Neural progenitor cell (in vitro differentiated cells): Measurements from ENCODE around the gene BMP2. TPM values are rescaled to one million over a fixed set of nuclear protein-coding genes. Genes with fewer than 3 reads are reported as not detected.

ENCODE experiments used
- DNase-seq: peaks from one replicate; pipeline ENCODE4 v3.0.0-alpha.2; 2016; ENCODE audit warnings: low spot score
- H2AFZ ChIP-seq: fragments of 200-600 bp; sonication (generic); replicated peaks from 2 replicates; pipeline ENCODE4 v1.6.1; 2016; ENCODE audit warnings: antibody characterized with exemption
- H3F3A ChIP-seq: fragments of 200-600 bp; sonication (generic); 2 replicates; pipeline ENCODE4 v1.6.1; 2016; ENCODE audit warnings: antibody characterized with exemption, low read depth
- H3K27ac ChIP-seq: fragments of 200-600 bp; sonication (generic); 2 replicates; pipeline ENCODE4 v1.5.1; 2016; ENCODE audit warnings: mild to moderate bottlenecking
- H3K27me3 ChIP-seq: fragments of 200-600 bp; sonication (generic); 2 replicates; pipeline ENCODE4 v1.6.1; 2016; ENCODE audit warnings: mild to moderate bottlenecking, moderate library complexity
- H3K36me3 ChIP-seq: fragments of 200-600 bp; sonication (generic); 2 replicates; pipeline ENCODE4 v1.5.1; 2016
- H3K4me1 ChIP-seq: fragments of 200-600 bp; sonication (generic); 2 replicates; pipeline ENCODE4 v1.6.1; 2016; ENCODE audit warnings: mixed run types
- H3K4me2 ChIP-seq: fragments of 200-600 bp; sonication (generic); 2 replicates; pipeline ENCODE4 v1.6.1; 2016
- H3K4me3 ChIP-seq: fragments of 200-600 bp; sonication (generic); 2 replicates; pipeline ENCODE4 v1.5.1; 2016
- H3K79me2 ChIP-seq: fragments of 200-600 bp; sonication (generic); 2 replicates; pipeline ENCODE4 v1.6.1; 2016; ENCODE audit warnings: low read depth
- H3K9ac ChIP-seq: fragments of 200-600 bp; sonication (generic); 2 replicates; pipeline ENCODE4 v1.6.1; 2016
- H3K9me3 ChIP-seq: fragments of 200-600 bp; sonication (generic); 2 replicates; pipeline ENCODE4 v1.5.1; 2016; ENCODE audit warnings: low read depth
- H4K20me1 ChIP-seq: fragments of 200-600 bp; sonication (generic); 2 replicates; pipeline ENCODE4 v1.6.1; 2016; ENCODE audit warnings: low read depth
- H3K27ac Mint-ChIP-seq: 3 replicates; pipeline ENCODE4 v1.8.0; 2021; ENCODE audit warnings: mixed read lengths
- H3K27me3 Mint-ChIP-seq: 2 replicates; pipeline ENCODE4 v1.8.0; 2022; ENCODE audit warnings: low read depth, mild to moderate bottlenecking, inconsistent platforms, moderate library complexity, mixed read lengths; ENCODE audit not compliant: insufficient read depth
- H3K36me3 Mint-ChIP-seq: 3 replicates; pipeline ENCODE4 v1.8.0; 2021; ENCODE audit warnings: mixed read lengths
- H3K4me1 Mint-ChIP-seq: 3 replicates; pipeline ENCODE4 v1.8.0; 2021; ENCODE audit warnings: mixed read lengths
- H3K4me3 Mint-ChIP-seq: 3 replicates; pipeline ENCODE4 v1.8.0; 2021; ENCODE audit warnings: mild to moderate bottlenecking, moderate library complexity, mixed read lengths
- H3K9me3 Mint-ChIP-seq: 3 replicates; pipeline ENCODE4 v1.8.0; 2020; ENCODE audit warnings: mixed read lengths
- CTCF ChIP-seq: fragments of 200-600 bp; sonication (generic); IDR thresholded peaks from 2 replicates; pipeline ENCODE4 v1.5.1; 2017; ENCODE audit warnings: antibody characterized with exemption, mild to moderate bottlenecking
- EZH2 ChIP-seq: fragments of 200-600 bp; sonication (generic); IDR thresholded peaks from 2 replicates; pipeline ENCODE4 v1.6.1; 2017; ENCODE audit warnings: antibody characterized with exemption, mild to moderate bottlenecking, moderate library complexity
- EZH2phosphoT487 ChIP-seq: fragments of 200-600 bp; sonication (generic); IDR thresholded peaks from 2 replicates; pipeline ENCODE4 v1.6.1; 2017; ENCODE audit warnings: antibody characterized with exemption
- total RNA-seq: library from RNA; depleted of rRNA; stranded (reverse); fragments of >200 nt; gene quantifications from 2 replicates; pipeline ENCODE4 v1.2.3, GENCODE V29; 2015; ENCODE audit warnings: low replicate concordance

Gene BMP2
- total RNA-seq, 1 donor from 2014 or later = 7.2 TPM

GRCh38 chr20:6766433-6766832, 1.1 kb upstream of the BMP2 start:
- H3K27ac ChIP-seq = no peak overlapping the region
- Mint-ChIP-seq H3K27ac (no peak overlapping the region), H3K4me1 (peaks cover 33% of the 10 kb centered on the region), H3K27me3 (peaks cover 26% of the 10 kb centered on the region), H3K36me3 (peaks cover 2% of the 10 kb centered on the region), H3K9me3 (peaks cover 2% of the 10 kb centered on the region), H3K4me3 (peak overlapping the region; percentile 80)
- peaks cover 34% of the 10 kb centered on the region for H3F3A ChIP-seq
- peak; percentile 18 for DNase-seq
- H3K9ac ChIP-seq = no peak overlapping the region
- no peaks in the 10 kb centered on the region for H3K9me3 ChIP-seq
- peaks cover 22% of the 10 kb centered on the region for H3K4me1 ChIP-seq
- H3K79me2 ChIP-seq = peaks cover 4% of the 10 kb centered on the region
- H3K27me3 ChIP-seq = peaks cover 44% of the 10 kb centered on the region
- no peak overlapping the region for H3K4me3 ChIP-seq
- no peaks in the 10 kb centered on the region for H3K36me3 ChIP-seq
- TF ChIP-seq EZH2 = no peak
- no peak for TF ChIP-seq CTCF
- no peak for TF ChIP-seq EZH2phosphoT487
- peak overlapping the region; percentile 90 for H3K4me2 ChIP-seq
- no peak overlapping the region for H2AFZ ChIP-seq
- peaks cover 21% of the 10 kb centered on the region for H4K20me1 ChIP-seq

- peaks cover 26% of the 10 kb centered on the region for H3K27me3 Mint-ChIP-seq
Observed at GRCh38 chr20:6767126-6767535, 355 bp upstream of the BMP2 start.

GRCh38 chr20:6768228-6769140, 998 bp downstream of the BMP2 start:
- H3K4me3 ChIP-seq = peak overlapping the region; percentile 92
- H3K4me1 ChIP-seq = peaks cover 24% of the 10 kb centered on the region
- peak; percentile 51 for DNase-seq
- H3K36me3 ChIP-seq = no peaks in the 10 kb centered on the region
- H3K4me2 ChIP-seq = peak overlapping the region; percentile 84
- H3K36me3 Mint-ChIP-seq = peaks cover 7% of the 10 kb centered on the region
- H3F3A ChIP-seq = peaks cover 34% of the 10 kb centered on the region
- H4K20me1 ChIP-seq = peaks cover 21% of the 10 kb centered on the region
- H3K9me3 ChIP-seq = no peaks in the 10 kb centered on the region
- peaks cover 16% of the 10 kb centered on the region for H3K79me2 ChIP-seq
- H3K27ac ChIP-seq = no peak overlapping the region
- peak overlapping the region; percentile 87 for H2AFZ ChIP-seq
- no peak overlapping the region for H3K9ac ChIP-seq
- peaks cover 40% of the 10 kb centered on the region for H3K4me1 Mint-ChIP-seq
- H3K27me3 ChIP-seq = peaks cover 50% of the 10 kb centered on the region
- H3K27me3 Mint-ChIP-seq = peaks cover 26% of the 10 kb centered on the region
- no peak overlapping the region for H3K27ac Mint-ChIP-seq
- TF ChIP-seq EZH2phosphoT487 (peak; percentile 51), CTCF (no peak), EZH2 (no peak)
- peak overlapping the region; percentile 87 for H3K4me3 Mint-ChIP-seq
- peaks cover 2% of the 10 kb centered on the region for H3K9me3 Mint-ChIP-seq

More at GRCh38 chr20:6767126-6767535, 355 bp upstream of the BMP2 start:
- H3K4me2 ChIP-seq = peak overlapping the region; percentile 90
- H3K9ac ChIP-seq = no peak overlapping the region
- H3K9me3 Mint-ChIP-seq = peaks cover 2% of the 10 kb centered on the region
- peaks cover 36% of the 10 kb centered on the region for H3K4me1 Mint-ChIP-seq
- H3K79me2 ChIP-seq = peaks cover 11% of the 10 kb centered on the region
- H3K27ac Mint-ChIP-seq = no peak overlapping the region
- no peaks in the 10 kb centered on the region for H3K9me3 ChIP-seq
- peaks cover 2% of the 10 kb centered on the region for H3K36me3 Mint-ChIP-seq
- peak overlapping the region; percentile 75 for H2AFZ ChIP-seq
- no peaks in the 10 kb centered on the region for H3K36me3 ChIP-seq
- peaks cover 34% of the 10 kb centered on the region for H3F3A ChIP-seq
- no peak for TF ChIP-seq EZH2
- no peak for TF ChIP-seq EZH2phosphoT487
- peaks cover 21% of the 10 kb centered on the region for H4K20me1 ChIP-seq
- DNase-seq = no peak
- no peak overlapping the region for H3K27ac ChIP-seq
- H3K4me3 ChIP-seq = peak overlapping the region; percentile 92
- H3K4me1 ChIP-seq = peaks cover 24% of the 10 kb centered on the region
- H3K27me3 ChIP-seq = peaks cover 50% of the 10 kb centered on the region
- H3K4me3 Mint-ChIP-seq = peak overlapping the region; percentile 87
